ENCODE data around the gene PER1. TPM values are rescaled to one million over a fixed set of nuclear protein-coding genes. Genes with fewer than 3 reads are reported as not detected.
A peak's percentile ranks its signal among the peaks of the same experiment; 100 is the strongest.

PER1 gene
- 13.1 and 17.1 TPM in 2 replicates for total RNA-seq

GRCh38 chr17:8152112-8152775 lies at the start of gene PER1:
PER1 (minus strand) TSS chr17:8152404; CDS start chr17:8150706, 1,698 bp downstream.
- peak; percentile 59 for DNase-seq (ENCODE audit: low read depth)
- no peak for TF ChIP-seq CTCF (conservative IDR thresholded peaks at IDR 0.05; ENCODE audit: low read depth, low read length)
- H3K4me3 ChIP-seq (ENCODE audit: low read depth, low read length), result peak within 1 kb of the TSS; percentile 93

GRCh38 chr17:8192070-8192815 lies 40.0 kb upstream of the PER1 start:
- DNase-seq (ENCODE audit: low read depth), result no peak
- peak overlapping the region; percentile 47 for H3K4me3 ChIP-seq (ENCODE audit: low read depth, low read length)
- no peak for TF ChIP-seq CTCF (conservative IDR thresholded peaks at IDR 0.05; ENCODE audit: low read depth, low read length)

- TF ChIP-seq CTCF (conservative IDR thresholded peaks at IDR 0.05; ENCODE audit: low read depth, low read length), result no peak
- peak overlapping the region; percentile 89 for H3K4me3 ChIP-seq (ENCODE audit: low read depth, low read length)
- DNase-seq (ENCODE audit: low read depth), result no peak
These were observed 38.3 kb upstream of the PER1 start for GRCh38 chr17:8190506-8190905.

GRCh38 chr17:8189711-8190477 lies 37.7 kb upstream of the PER1 start, which contains the start of gene BORCS6:
BORCS6 (minus strand) TSS chr17:8190180; CDS start chr17:8190140, 40 bp downstream.
- TF ChIP-seq CTCF (conservative IDR thresholded peaks at IDR 0.05; ENCODE audit: low read depth, low read length), result no peak
- peak within 1 kb of the TSS; percentile 89 for H3K4me3 ChIP-seq (ENCODE audit: low read depth, low read length)
- no peak for DNase-seq (ENCODE audit: low read depth)

- no peak for TF ChIP-seq CTCF (conservative IDR thresholded peaks at IDR 0.05; ENCODE audit: low read depth, low read length)
- peak overlapping the region; percentile 89 for H3K4me3 ChIP-seq (ENCODE audit: low read depth, low read length)
These were observed 37.0 kb upstream of the PER1 start for GRCh38 chr17:8189041-8189710.

GRCh38 chr17:8188263-8188839 lies 36.1 kb upstream of the PER1 start:
- peak overlapping the region; percentile 89 for H3K4me3 ChIP-seq (ENCODE audit: low read depth, low read length)
- no peak for TF ChIP-seq CTCF (conservative IDR thresholded peaks at IDR 0.05; ENCODE audit: low read depth, low read length)
- DNase-seq (ENCODE audit: low read depth), result no peak

More at GRCh38 chr17:8189041-8189710, 37.0 kb upstream of the PER1 start:
- DNase-seq (ENCODE audit: low read depth), result no peak

Data from epithelial cell of proximal tubule (primary cell).